Psoas muscle (tissue), 8 donors: ENCODE data around the gene GINS1. TPM values are rescaled to one million over a fixed set of nuclear protein-coding genes. Genes with fewer than 3 reads are reported as not detected.

ENCODE experiments used
- ATAC-seq, 4 donors: fragments of 200-7000 bp; cut with Tn5 transposase; one replicate each; pipeline ENCODE4 v1.9.1; 2020; ENCODE audit warnings: moderate library complexity in 3 of 4, mild to moderate bottlenecking in 2 of 4
- DNase-seq, 2 donors: peaks; one replicate each; pipeline ENCODE4 v3.0.0-alpha.2; 2020
- H3K27ac ChIP-seq: fragments of 200-600 bp; one replicate; pipeline ENCODE4 v1.8.0; 2022
- H3K27me3 ChIP-seq, 3 donors: fragments of 200-600 bp in 1 of 3; one replicate each; pipeline versions ENCODE4 v1.6.1 to v1.8.0; 2013 to 2022; ENCODE audit warnings: low read length in 2 of 3, mild to moderate bottlenecking in 2 of 3, moderate library complexity in 1 of 3; ENCODE audit not compliant: insufficient read depth in 3 of 3
- H3K36me3 ChIP-seq, 2 donors: fragments of 200-600 bp in 1 of 2; one replicate each; pipeline versions ENCODE4 v1.6.1 to v1.8.0; 2013 to 2022; ENCODE audit warnings: low read depth in 1 of 2, mild to moderate bottlenecking in 1 of 2, moderate library complexity in 1 of 2; ENCODE audit not compliant: insufficient read depth in 1 of 2
- H3K4me1 ChIP-seq: fragments of 200-600 bp; one replicate; pipeline ENCODE4 v1.8.0; 2022
- H3K4me3 ChIP-seq: fragments of 200-600 bp; one replicate; pipeline ENCODE4 v1.8.0; 2022; ENCODE audit warnings: mild to moderate bottlenecking
- H3K9me3 ChIP-seq: fragments of 200-600 bp; one replicate; pipeline ENCODE4 v1.8.0; 2022
- CTCF ChIP-seq: fragments of 200-600 bp; IDR thresholded peaks from one replicate; pipeline ENCODE4 v1.8.0; 2022; ENCODE audit warnings: antibody characterized with exemption
- WGBS, 3 donors: extraction: QIAGEN DNeasy Blood & Tissue Kit; methylation state at CpG; one replicate each; pipeline versions ENCODE4 v1.1.6 to v1.1.7; 2013; 5-methylcytosine and 5-hydroxymethylcytosine counted together
- intact Hi-C, 2 donors: fragments of 100-400 bp; cut with DNase I; formaldehyde crosslinking; loops; one replicate each; pipeline versions ENCODE4 v1.11.0 to v1.14.2; 2022
- long read RNA-seq, 2 donors: library from polyadenylated mRNA; unstranded; transcript quantifications; one replicate each; pipeline ENCODE4 v2.0.0, GENCODE V29; 2021
- polyA plus RNA-seq, 3 donors: library from polyadenylated mRNA; stranded (reverse); fragments of 200-250 nt; gene quantifications; one replicate each; pipeline ENCODE4 v1.2.3, GENCODE V29; 2013
- total RNA-seq, 4 donors: library from RNA; stranded (reverse); fragmentation: NEBNext Ultra II Directional in 2 of 4; extraction: Animal tissue kit (Norgen Biotek cat#: 25700) in 2 of 4; gene quantifications; one replicate each; pipeline versions ENCODE4 v1.2.1 to v1.2.4, GENCODE V29; 2021 to 2023
- donor health status: healthy with polysubstance abuse.
- donor health status: DM: no; HTN: no; CAD: no; lungs with moderate emphysema.
- donor health status: Bipolar disorder and iron deficiency.
- donor health status: healthy.
- donor health status: DM: yes; HTN: yes; CAD: no.
- donor health status: DM: no; HTN: no; CAD: no.
- donor health status: DM: no; HTN: no; CAD: no.
- donor health status: DM: yes; HTN: yes; CAD: no.

Gene GINS1
- under 1 TPM in 3 of 4 donors, not detected in 1; 0.11 to 0.20 (median 0.15) TPM for total RNA-seq
- under 1 TPM; 0.07 to 0.67 (median 0.31) TPM for polyA plus RNA-seq
- long read RNA-seq, donor 1, result 0 reads
- long read RNA-seq, donor 2, result 0 reads

GRCh38 chr20:25407311-25408169, at the start of gene GINS1:
Gene GINS1, plus strand, starts transcription at chr20:25407673. Its CDS starts 148 bp downstream, at chr20:25407821.
- Histone ChIP-seq H3K27ac (no peak within 1 kb of the TSS), H3K27me3 (no peaks in the 10 kb centered on the region), H3K9me3 (peaks cover 13% of the 10 kb centered on the region), H3K36me3 (no peaks in the 10 kb centered on the region), H3K4me3 (peak within 1 kb of the TSS; percentile 81), H3K4me1 (peaks cover 8% of the 10 kb centered on the region)
- TF ChIP-seq CTCF, result no peak
- intact Hi-C loops, result loop anchor here (10.0 kb wide), 2 partner anchors 287 to 323 kb away; partner anchors contain the start of genes VSX1 (in 1 of the 2) and ZNF337 (in 1 of the 2)
- peak; percentile 71 to 84 for DNase-seq
- 1 to 2% (median 2%) methylated on average over 56 of the region's 56 CpGs for WGBS, 3 donors
- peak; percentile 85 to 99 (median 92) for ATAC-seq

GRCh38 chr20:25360631-25361286, 46.7 kb upstream of the GINS1 start:
- ATAC-seq, result no peak
- Histone ChIP-seq H3K4me1 (no peaks in the 10 kb centered on the region), H3K27me3 (no peaks in the 10 kb centered on the region), H3K27ac (no peak overlapping the region), H3K9me3 (no peaks in the 10 kb centered on the region), H3K36me3 (no peaks in the 10 kb centered on the region), H3K4me3 (no peak overlapping the region)
- 68 to 83% (median 77%) methylated on average over 10 of the region's 10 CpGs for WGBS, 3 donors
- TF ChIP-seq CTCF, result no peak
- intact Hi-C loops, result no loop called here
- DNase-seq, result no peak

GRCh38 chr20:25361287-25361683, 46.2 kb upstream of the GINS1 start:
- H3K27ac ChIP-seq, result no peak overlapping the region
- no peak overlapping the region for H3K4me3 ChIP-seq
- TF ChIP-seq CTCF, result no peak
- intact Hi-C loops, result no loop called here
- H3K4me1 ChIP-seq, result no peaks in the 10 kb centered on the region
- DNase-seq, result no peak
- H3K27me3 ChIP-seq, result no peaks in the 10 kb centered on the region
- 94 to 97% (median 95%) methylated on average over 6 of the region's 6 CpGs for WGBS, 3 donors
- ATAC-seq, result no peak
- no peaks in the 10 kb centered on the region for H3K36me3 ChIP-seq
- no peaks in the 10 kb centered on the region for H3K9me3 ChIP-seq

GRCh38 chr20:25364180-25364788, 43.2 kb upstream of the GINS1 start:
- Histone ChIP-seq H3K27me3 (no peaks in the 10 kb centered on the region), H3K4me1 (no peaks in the 10 kb centered on the region), H3K9me3 (no peaks in the 10 kb centered on the region), H3K27ac (no peak overlapping the region), H3K36me3 (no peaks in the 10 kb centered on the region), H3K4me3 (no peak overlapping the region)
- TF ChIP-seq CTCF, result no peak
- no peak for ATAC-seq
- intact Hi-C loops, result no loop called here
- WGBS, 3 donors, result 60 to 65% (median 64%) methylated on average over 3 of the region's 3 CpGs
- no peak for DNase-seq
